ENCODE measurements around the gene SCUBE1. TPM values are rescaled to one million over a fixed set of nuclear protein-coding genes. Genes with fewer than 3 reads are reported as not detected.

Gene SCUBE1
- total RNA-seq, 1 donor from 2014 or later: 25.9 TPM

DNA sequence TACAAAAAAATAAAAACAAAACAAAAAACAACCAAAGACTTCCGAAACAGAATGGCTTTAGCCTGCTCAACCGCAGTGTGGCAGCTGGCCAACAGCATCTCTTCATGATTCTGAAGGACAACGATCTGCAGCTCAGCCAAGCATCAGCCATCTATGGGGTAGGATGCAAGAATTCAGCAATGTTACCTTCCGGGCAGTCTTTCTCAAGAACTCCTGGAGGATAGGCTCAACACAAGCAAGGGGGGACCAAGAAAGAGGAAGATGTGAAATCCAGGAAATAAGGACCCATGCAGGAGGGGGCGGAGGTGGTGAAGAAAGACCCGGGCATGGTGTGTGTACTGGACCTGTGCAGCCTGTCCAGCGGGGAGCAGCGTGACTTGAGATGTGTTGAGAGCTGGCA is 195.4 kb downstream of the SCUBE1 start:
- Histone ChIP-seq H3F3A (ENCODE audit: low read depth) (peaks cover 11% of the 10 kb centered on the region), H3K79me2 (ENCODE audit: low read depth) (peaks cover 2% of the 10 kb centered on the region), H3K4me3 (no peak overlapping the region), H3K36me3 (no peaks in the 10 kb centered on the region), H3K9me3 (ENCODE audit: low read depth) (no peaks in the 10 kb centered on the region), H3K4me2 (no peak overlapping the region), H2AFZ (replicated peaks) (no peak overlapping the region), H3K9ac (no peak overlapping the region), H3K27ac (no peak overlapping the region), H3K27me3 (peaks cover 36% of the 10 kb centered on the region), H4K20me1 (ENCODE audit: low read depth) (no peaks in the 10 kb centered on the region), H3K4me1 (peaks cover 17% of the 10 kb centered on the region)
- peaks cover 9% of the 10 kb centered on the region for H3K4me1 Mint-ChIP-seq
- H3K9me3 Mint-ChIP-seq: no peaks in the 10 kb centered on the region
- peaks cover 9% of the 10 kb centered on the region for H3K27me3 Mint-ChIP-seq (ENCODE audit: insufficient read depth, low read depth)
- TF ChIP-seq EZH2 (IDR thresholded peaks at IDR 0.05) (no peak), EZH2phosphoT487 (IDR thresholded peaks at IDR 0.05) (no peak)
- TF ChIP-seq, protein P1, sequence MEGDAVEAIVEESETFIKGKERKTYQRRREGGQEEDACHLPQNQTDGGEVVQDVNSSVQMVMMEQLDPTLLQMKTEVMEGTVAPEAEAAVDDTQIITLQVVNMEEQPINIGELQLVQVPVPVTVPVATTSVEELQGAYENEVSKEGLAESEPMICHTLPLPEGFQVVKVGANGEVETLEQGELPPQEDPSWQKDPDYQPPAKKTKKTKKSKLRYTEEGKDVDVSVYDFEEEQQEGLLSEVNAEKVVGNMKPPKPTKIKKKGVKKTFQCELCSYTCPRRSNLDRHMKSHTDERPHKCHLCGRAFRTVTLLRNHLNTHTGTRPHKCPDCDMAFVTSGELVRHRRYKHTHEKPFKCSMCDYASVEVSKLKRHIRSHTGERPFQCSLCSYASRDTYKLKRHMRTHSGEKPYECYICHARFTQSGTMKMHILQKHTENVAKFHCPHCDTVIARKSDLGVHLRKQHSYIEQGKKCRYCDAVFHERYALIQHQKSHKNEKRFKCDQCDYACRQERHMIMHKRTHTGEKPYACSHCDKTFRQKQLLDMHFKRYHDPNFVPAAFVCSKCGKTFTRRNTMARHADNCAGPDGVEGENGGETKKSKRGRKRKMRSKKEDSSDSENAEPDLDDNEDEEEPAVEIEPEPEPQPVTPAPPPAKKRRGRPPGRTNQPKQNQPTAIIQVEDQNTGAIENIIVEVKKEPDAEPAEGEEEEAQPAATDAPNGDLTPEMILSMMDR (IDR thresholded peaks at IDR 0.05): no peak
- no peak for DNase-seq (ENCODE audit: low spot score)
- H3K27ac Mint-ChIP-seq: no peak overlapping the region
- no peak overlapping the region for H3K4me3 Mint-ChIP-seq
- no peaks in the 10 kb centered on the region for H3K36me3 Mint-ChIP-seq

Other genes with a start within 250 kb of the SCUBE1 start
- gene BIK, start 232.6 kb downstream of the SCUBE1 start, total RNA-seq (ENCODE audit: low replicate concordance): 1.6 and 2.2 TPM in 2 replicates
- gene MCAT, start 200.0 kb downstream of the SCUBE1 start, total RNA-seq (ENCODE audit: low replicate concordance): 10.5 and 25.4 TPM in 2 replicates
- 1.6 and 9.9 TPM in 2 replicates for gene TSPO, start 191.8 kb downstream of the SCUBE1 start, total RNA-seq (ENCODE audit: low replicate concordance)
- 27.8 and 73.2 TPM in 2 replicates for gene TTLL12, start 156.2 kb downstream of the SCUBE1 start, total RNA-seq (ENCODE audit: low replicate concordance)
- 2.0 and 4.5 TPM in 2 replicates for gene MPPED1, start 68.6 kb upstream of the SCUBE1 start, total RNA-seq (ENCODE audit: low replicate concordance)